Common myeloid progenitor, CD34-positive (primary cell): ENCODE measurements around the gene LSM7.

Experiments used
- CTCF ChIA-PET: fragments of 350-600 bp; sonication (Branson Sonifier 250); formaldehyde crosslinking; loops from one replicate; lab custom pipeline; 2021; ENCODE audit warnings: antibody characterized with exemption; lab: Charles Lee
- POLR2A ChIA-PET: fragments of 350-600 bp; sonication (Branson Sonifier 250); formaldehyde crosslinking; loops from one replicate; lab custom pipeline; 2021; ENCODE audit warnings: antibody characterized with exemption; lab: Charles Lee
- DNase-seq, 3 donors: peaks; one replicate each; pipeline versions ENCODE4 v3.0.0 to v3.0.0-alpha.2; 2013
- H3K27ac ChIP-seq, 2 experiments: 1 replicate in 1 of 2; 2 replicates in 1 of 2; pipeline ENCODE4 v1.7.0; 2013; ENCODE audit warnings: inconsistent platforms in 2 of 2, low read length in 2 of 2, mild to moderate bottlenecking in 2 of 2, low read depth in 1 of 2, moderate library complexity in 1 of 2; ENCODE audit not compliant: severe bottlenecking in 2 of 2, insufficient read depth in 1 of 2, poor library complexity in 1 of 2
- H3K27me3 ChIP-seq, 5 experiments: replicated peaks in 2 of 5; 1 replicate in 3 of 5; 2 replicates in 2 of 5; pipeline versions ENCODE4 v1.6.1 to v1.7.0; 2013; ENCODE audit warnings: low read length in 4 of 5, mild to moderate bottlenecking in 2 of 5, moderate library complexity in 2 of 5, inconsistent platforms in 1 of 5; ENCODE audit not compliant: insufficient read depth in 5 of 5, control insufficient read depth in 4 of 5
- H3K36me3 ChIP-seq, 4 experiments: 1 replicate in 2 of 4; 2 replicates in 2 of 4; pipeline versions ENCODE4 v1.6.1 to v1.7.0; 2013; ENCODE audit warnings: low read length in 3 of 4, control low read depth in 1 of 4, mild to moderate bottlenecking in 1 of 4; ENCODE audit not compliant: control insufficient read depth in 4 of 4, insufficient read depth in 4 of 4
- H3K4me1 ChIP-seq, 4 experiments: 1 replicate in 3 of 4; 2 replicates in 1 of 4; pipeline versions ENCODE4 v1.6.1 to v1.7.1; 2013; ENCODE audit warnings: low read length in 3 of 4, mild to moderate bottlenecking in 3 of 4, control low read depth in 1 of 4, inconsistent platforms in 1 of 4, moderate library complexity in 1 of 4; ENCODE audit not compliant: control insufficient read depth in 4 of 4, insufficient read depth in 4 of 4; ENCODE audit errors: control extremely low read depth in 1 of 4
- H3K4me3 ChIP-seq, 7 experiments: 1 replicate in 4 of 7; 2 replicates in 3 of 7; pipeline versions ENCODE4 v1.5.1 to v1.7.0; 2013; ENCODE audit warnings: mild to moderate bottlenecking in 7 of 7, low read length in 6 of 7, moderate library complexity in 6 of 7, inconsistent platforms in 2 of 7, low read depth in 2 of 7, control low read depth in 1 of 7; ENCODE audit not compliant: insufficient read depth in 4 of 7, control insufficient read depth in 1 of 7; ENCODE audit errors: extremely low read depth in 1 of 7
- H3K9me3 ChIP-seq, 5 experiments: 1 replicate in 4 of 5; 2 replicates in 1 of 5; pipeline versions ENCODE4 v1.6.1 to v1.7.1; 2013; ENCODE audit warnings: low read length in 4 of 5, mild to moderate bottlenecking in 2 of 5, inconsistent platforms in 1 of 5, low read depth in 1 of 5, moderate library complexity in 1 of 5; ENCODE audit not compliant: control insufficient read depth in 4 of 5, insufficient read depth in 2 of 5; ENCODE audit errors: control extremely low read depth in 1 of 5
- WGBS: methylation state at CpG from one replicate; pipeline ENCODE4 v1.1.5; 2013; ENCODE audit not compliant: insufficient coverage; 5-methylcytosine and 5-hydroxymethylcytosine counted together

LSM7 gene

GRCh38 chr19:2341982-2342381, 13.6 kb upstream of the LSM7 start:
- 39% methylated on average over 13 of the region's 15 CpGs for WGBS
- peaks cover 0 to 59% (median 39%) of the 10 kb centered on the region in 4 experiments for H3K36me3 ChIP-seq
- peaks cover 0 to 64% (median 36%) of the 10 kb centered on the region in 4 experiments for H3K4me1 ChIP-seq
- DNase-seq: no peak
- H3K27me3 ChIP-seq: no peaks in the 10 kb centered on the region
- ChIA-PET POLR2A (interaction anchor here (1.2 kb wide), 1 partner anchor 17 kb away, joined by 4 read pairs; no protein-coding TSS in a partner anchor), CTCF (interaction anchor here (1.2 to 1.6 kb wide), 2 partner anchors 52 to 62 kb away, joined by 3 to 6 read pairs; no protein-coding TSS in a partner anchor)
- H3K27ac ChIP-seq: peak overlapping the region; percentile 46 to 77
- H3K9me3 ChIP-seq: no peaks in the 10 kb centered on the region
- peak overlapping the region in 2 of 7 experiments; percentile 40 to 55 for H3K4me3 ChIP-seq

- peak; percentile 72 to 91 (median 87) for DNase-seq
- Histone ChIP-seq H3K27ac (peak overlapping the region; percentile 46 to 77), H3K4me3 (peak overlapping the region in 1 of 7 experiments; percentile 40), H3K4me1 (peaks cover 0 to 66% (median 36%) of the 10 kb centered on the region in 4 experiments), H3K27me3 (no peaks in the 10 kb centered on the region), H3K36me3 (peaks cover under 1 to 60% (median 41%) of the 10 kb centered on the region in 4 experiments), H3K9me3 (no peaks in the 10 kb centered on the region)
- WGBS: 19% methylated on average over 17 of the region's 24 CpGs
- CTCF ChIA-PET: interaction anchor here (1.2 to 1.6 kb wide), 2 partner anchors 53 to 63 kb away, joined by 3 to 6 read pairs; no protein-coding TSS in a partner anchor
- POLR2A ChIA-PET: interaction anchor here (1.2 kb wide), 1 partner anchor 16 kb away, joined by 4 read pairs; no protein-coding TSS in a partner anchor
These were observed 12.9 kb upstream of the LSM7 start for GRCh38 chr19:2341244-2341751.

DNA sequence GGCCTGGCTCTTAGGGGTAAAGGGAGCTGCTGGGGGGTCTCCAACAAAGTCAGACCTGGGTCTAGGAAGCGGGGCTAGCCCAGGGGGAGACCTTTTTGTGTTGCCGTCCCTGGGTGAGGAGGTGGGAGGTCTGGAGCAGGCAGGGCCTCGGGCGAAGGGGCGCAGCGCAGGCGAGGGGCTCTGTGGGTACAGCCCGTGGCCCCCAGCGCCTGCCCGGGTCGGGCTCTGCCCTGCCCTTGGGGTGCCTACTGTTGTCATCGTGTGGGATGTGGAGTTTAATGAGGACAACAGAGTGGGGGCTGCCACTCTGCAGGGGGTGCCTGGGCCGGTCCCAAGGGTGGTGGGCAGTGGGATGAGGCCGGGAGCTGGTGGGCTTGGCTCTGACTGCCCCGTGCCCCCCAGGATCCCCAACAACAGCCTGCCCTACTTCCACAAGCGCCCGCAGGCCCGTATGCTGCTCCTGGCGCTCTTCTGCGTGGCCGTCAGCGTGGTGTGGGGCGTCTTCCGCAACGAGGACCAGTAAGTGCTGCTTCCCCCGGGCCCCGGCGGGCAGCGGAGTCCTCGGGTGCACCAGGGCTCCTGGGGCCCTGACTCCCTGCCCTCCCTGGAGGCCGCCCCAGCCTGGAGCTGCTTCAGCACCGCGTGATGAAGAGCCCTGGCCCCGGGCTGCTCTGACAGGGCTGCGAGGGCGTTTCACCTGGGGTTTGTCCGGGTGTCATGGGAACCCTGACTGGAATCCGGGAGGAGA, 12.3 kb upstream of the LSM7 start:
- 95% methylated on average over 33 of the region's 38 CpGs for WGBS
- peak in 1 of 3 donors; percentile 50 for DNase-seq
- Histone ChIP-seq H3K4me1 (peaks cover 0 to 65% (median 32%) of the 10 kb centered on the region in 4 experiments), H3K27me3 (no peaks in the 10 kb centered on the region), H3K27ac (peak overlapping the region; percentile 46 to 77), H3K9me3 (no peaks in the 10 kb centered on the region), H3K4me3 (no peak overlapping the region), H3K36me3 (peaks cover 2 to 63% (median 41%) of the 10 kb centered on the region in 4 experiments)
- ChIA-PET POLR2A (interaction anchor here (1.2 kb wide), 1 partner anchor 16 kb away, joined by 4 read pairs; no protein-coding TSS in a partner anchor), CTCF (interaction anchor here (1.2 to 1.6 kb wide), 2 partner anchors 53 to 63 kb away, joined by 3 to 6 read pairs; no protein-coding TSS in a partner anchor)

DNA sequence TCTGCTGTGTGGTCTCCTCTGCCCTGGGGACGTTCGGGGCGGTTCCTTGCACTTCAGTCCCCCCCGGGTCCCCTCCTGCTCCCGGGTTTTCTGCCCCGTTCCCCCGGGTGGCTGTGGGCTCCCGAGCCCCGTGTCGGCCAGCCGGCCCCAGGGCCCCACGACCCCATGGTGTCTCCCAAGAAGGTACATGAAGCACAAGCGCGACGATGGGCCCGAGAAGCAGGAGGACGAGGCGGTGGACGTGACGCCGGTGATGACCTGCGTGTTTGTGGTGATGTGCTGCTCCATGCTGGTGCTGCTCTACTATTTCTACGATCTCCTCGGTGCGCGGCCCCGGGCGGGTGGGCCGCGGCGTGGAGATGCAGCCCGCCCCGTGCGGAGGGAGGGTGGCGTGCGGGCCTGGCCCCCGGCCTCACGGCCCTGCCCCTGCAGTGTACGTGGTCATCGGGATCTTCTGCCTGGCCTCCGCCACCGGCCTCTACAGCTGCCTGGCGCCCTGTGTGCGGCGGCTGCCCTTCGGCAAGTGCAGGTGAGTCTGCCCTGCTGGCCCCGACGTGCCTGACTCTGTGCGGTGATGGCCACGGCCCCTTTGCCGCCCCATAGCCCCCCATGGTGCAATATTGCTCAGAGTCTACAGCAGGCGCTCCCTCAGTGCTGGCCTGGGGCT, 11.4 kb upstream of the LSM7 start:
- CTCF ChIA-PET: no interaction called here
- 96% methylated on average over 47 of the region's 52 CpGs for WGBS

GRCh38 chr19:2338751-2339643, 10.6 kb upstream of the LSM7 start:
- H3K4me1 ChIP-seq: peaks cover 0 to 60% (median 31%) of the 10 kb centered on the region in 4 experiments
- H3K4me3 ChIP-seq: no peak overlapping the region
- H3K36me3 ChIP-seq: peaks cover 2 to 57% (median 40%) of the 10 kb centered on the region in 4 experiments
- WGBS: 98% methylated on average over 50 of the region's 54 CpGs
- CTCF ChIA-PET: interaction anchor here (1.8 kb wide), 1 partner anchor 45 kb away, joined by 5 read pairs; no protein-coding TSS in a partner anchor
- POLR2A ChIA-PET: no interaction called here
- DNase-seq: no peak
- H3K27ac ChIP-seq: no peak overlapping the region
- H3K9me3 ChIP-seq: no peaks in the 10 kb centered on the region
- no peaks in the 10 kb centered on the region for H3K27me3 ChIP-seq

More for the DNA sequence above, 11.4 kb upstream of the LSM7 start:
- Histone ChIP-seq H3K4me3 (no peak overlapping the region), H3K9me3 (no peaks in the 10 kb centered on the region), H3K27me3 (no peaks in the 10 kb centered on the region), H3K4me1 (peaks cover 0 to 58% (median 28%) of the 10 kb centered on the region in 4 experiments), H3K36me3 (peaks cover 2 to 60% (median 39%) of the 10 kb centered on the region in 4 experiments), H3K27ac (no peak overlapping the region)
- DNase-seq: no peak
- POLR2A ChIA-PET: no interaction called here

DNA sequence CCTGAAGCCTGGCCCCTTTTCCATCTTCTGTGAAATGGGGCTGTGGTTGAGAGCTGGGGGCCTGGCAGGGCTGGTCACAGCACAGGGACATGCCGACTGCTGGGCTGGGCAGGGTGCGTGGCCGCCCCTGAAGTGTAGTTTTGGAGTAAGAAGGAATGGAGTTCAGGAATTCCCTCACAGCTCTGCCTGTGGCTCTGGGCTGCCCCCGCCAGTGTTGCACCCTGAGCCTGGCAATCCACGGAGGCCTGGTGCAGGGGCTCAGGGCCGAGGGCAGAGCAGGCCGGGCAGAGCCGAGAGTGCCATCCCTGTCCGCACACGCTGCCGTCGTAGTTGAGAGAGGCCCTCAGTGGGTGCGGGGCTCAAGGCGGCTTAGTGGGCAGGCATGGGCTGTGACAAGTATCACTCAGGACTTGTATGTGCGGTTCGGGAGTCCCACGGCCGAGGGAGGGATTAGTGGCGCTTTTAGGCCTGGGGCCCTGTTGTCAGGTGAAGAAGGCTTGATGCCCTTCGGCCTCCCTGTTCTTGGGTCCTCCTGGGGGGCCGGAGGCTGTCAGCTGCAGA, 9.7 kb upstream of the LSM7 start:
- ChIA-PET CTCF (interaction anchor here (0.9 to 1.8 kb wide), 2 partner anchors 45 to 54 kb away, joined by 3 to 5 read pairs; no protein-coding TSS in a partner anchor), POLR2A (interaction anchor here (1.6 kb wide), 1 partner anchor 13 kb away, joined by 4 read pairs; no protein-coding TSS in a partner anchor)
- Histone ChIP-seq H3K27me3 (no peaks in the 10 kb centered on the region), H3K9me3 (no peaks in the 10 kb centered on the region), H3K27ac (no peak overlapping the region), H3K36me3 (peaks cover 2 to 53% (median 36%) of the 10 kb centered on the region in 4 experiments), H3K4me1 (peaks cover 0 to 63% (median 36%) of the 10 kb centered on the region in 4 experiments), H3K4me3 (no peak overlapping the region)
- WGBS: 95% methylated on average over 18 of the region's 21 CpGs
- DNase-seq: no peak
